HG03066 (cell line): Measurements from ENCODE around the gene IGFN1.
"Not testable (repeated sequence)": the region's sequence is repeated elsewhere in the genome, so short reads cannot be mapped to it uniquely, and the experiment has no call there.

Experiments used
- ATAC-seq: cut with Tn5 transposase; IDR thresholded peaks from one replicate; pipeline ENCODE4 v1.9.1; 2021; ENCODE audit warnings: low read depth; ENCODE audit not compliant: unreplicated experiment

The IGFN1 gene

GRCh38 chr1:201239646-201240045 lies 49.0 kb downstream of the IGFN1 start:
- not testable (repeated sequence) for ATAC-seq

- ATAC-seq: no peak
Measured at GRCh38 chr1:201240171-201240570, 49.5 kb downstream of the IGFN1 start.

DNA sequence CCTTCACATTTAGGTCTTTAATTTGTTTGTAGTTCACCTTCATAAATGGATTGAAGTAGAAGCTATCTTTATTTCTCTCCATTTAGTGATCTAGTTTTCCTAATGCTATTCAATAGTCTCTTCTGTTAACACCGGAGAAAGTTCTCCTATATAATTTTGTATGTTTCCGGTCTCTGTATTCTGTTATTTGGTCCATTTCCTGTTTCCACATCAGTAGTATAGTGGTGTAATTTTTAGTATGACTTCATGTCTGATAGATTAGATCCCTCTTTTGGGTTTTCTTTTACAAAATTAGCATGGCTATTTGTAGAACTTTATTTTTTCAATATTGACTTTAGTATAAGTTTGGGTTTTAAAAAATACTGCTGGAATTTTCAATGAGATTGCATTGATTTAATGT lies 51.1 kb downstream of the IGFN1 start:
- no peak for ATAC-seq

DNA sequence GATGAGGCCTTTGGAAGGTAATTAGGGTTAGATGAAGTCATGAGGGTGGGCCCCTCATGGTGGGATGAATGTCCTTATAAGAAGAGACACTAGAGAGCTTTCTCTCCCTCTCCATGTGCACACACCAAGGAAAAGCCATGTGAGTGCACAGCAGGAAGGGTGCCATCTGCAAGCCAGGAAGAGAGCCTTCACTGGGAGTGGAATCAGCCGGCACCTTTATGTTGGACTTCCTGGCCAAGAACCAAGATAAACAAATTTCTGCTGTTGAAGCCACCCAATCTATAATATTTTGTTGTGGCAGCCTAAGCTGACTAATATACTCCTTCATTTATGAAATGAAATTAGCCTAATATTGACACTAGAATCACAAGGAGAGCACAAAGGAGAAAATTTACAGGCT lies 54.5 kb downstream of the IGFN1 start:
- no peak for ATAC-seq

- no peak for ATAC-seq
Measured at GRCh38 chr1:201248721-201249559, 58.3 kb downstream of the IGFN1 start.

GRCh38 chr1:201250326-201251011 lies 59.8 kb downstream of the IGFN1 start:
- ATAC-seq: no peak

GRCh38 chr1:201251411-201251810 lies 60.8 kb downstream of the IGFN1 start:
- no peak for ATAC-seq

DNA sequence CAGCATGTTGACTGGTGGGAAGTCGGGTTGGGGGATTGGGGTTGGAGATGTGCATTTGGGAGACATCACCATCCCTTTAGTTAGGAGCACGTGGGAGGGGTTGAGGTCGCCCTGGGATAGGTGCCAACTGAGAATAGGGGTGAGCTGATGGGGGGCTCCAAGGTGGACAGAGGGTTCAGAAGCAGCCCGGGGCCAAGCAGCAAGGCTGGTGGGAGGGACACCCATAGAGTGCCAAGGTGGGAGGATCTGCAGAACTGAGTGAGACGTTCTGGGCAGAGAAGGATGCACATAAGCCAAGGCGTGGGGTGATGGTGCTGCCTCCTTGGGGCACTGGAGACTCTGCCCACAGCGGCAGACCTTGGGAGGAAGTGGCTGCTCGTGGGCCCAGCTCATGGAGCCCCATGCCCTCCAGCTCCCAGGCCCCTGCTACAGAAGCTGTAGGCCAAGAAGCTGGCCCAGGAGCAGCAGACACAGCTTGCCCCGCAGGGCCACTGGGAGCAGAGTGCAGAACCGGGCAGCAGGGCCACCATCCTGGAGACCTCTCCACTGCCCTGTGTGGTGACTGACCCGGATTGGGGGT lies 61.3 kb downstream of the IGFN1 start:
- ATAC-seq: no peak

- ATAC-seq: no peak
Measured at GRCh38 chr1:201252944-201253371, 62.3 kb downstream of the IGFN1 start.

- ATAC-seq: no peak
Measured at GRCh38 chr1:201253411-201253810, 62.8 kb downstream of the IGFN1 start.

GRCh38 chr1:201253906-201254624 lies 63.4 kb downstream of the IGFN1 start:
- no peak for ATAC-seq

GRCh38 chr1:201254625-201255478 lies 64.2 kb downstream of the IGFN1 start:
- no peak for ATAC-seq

GRCh38 chr1:201255479-201256362 lies 65.1 kb downstream of the IGFN1 start:
- ATAC-seq: no peak

GRCh38 chr1:201258132-201258531 lies 67.5 kb downstream of the IGFN1 start:
- not testable (repeated sequence) for ATAC-seq

GRCh38 chr1:201258763-201259230 lies 68.2 kb downstream of the IGFN1 start:
- no peak for ATAC-seq

GRCh38 chr1:201259476-201260235 lies 69.0 kb downstream of the IGFN1 start:
- no peak for ATAC-seq

DNA sequence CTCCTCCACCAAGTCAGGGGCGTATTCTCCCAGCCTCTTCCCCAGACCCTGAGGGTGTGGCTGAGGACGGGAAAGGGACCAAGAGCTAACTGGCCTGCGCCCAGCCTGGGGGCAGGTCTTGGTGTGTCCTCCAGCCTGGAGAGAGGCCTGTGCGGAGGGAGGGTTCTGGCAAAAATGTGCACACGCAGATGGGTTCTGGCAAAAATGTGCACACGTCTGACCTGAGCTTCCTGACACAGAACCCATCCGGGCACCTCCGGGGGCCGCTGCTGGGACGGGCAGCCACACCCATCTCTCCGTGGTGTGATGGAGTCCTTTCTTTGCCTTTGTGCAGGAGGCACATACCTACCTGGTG lies 69.6 kb downstream of the IGFN1 start:
- no peak for ATAC-seq

- no peak for ATAC-seq
Measured at GRCh38 chr1:201260648-201261311, 70.2 kb downstream of the IGFN1 start.
